Measurements from ENCODE around the gene INTS7.

DNA sequence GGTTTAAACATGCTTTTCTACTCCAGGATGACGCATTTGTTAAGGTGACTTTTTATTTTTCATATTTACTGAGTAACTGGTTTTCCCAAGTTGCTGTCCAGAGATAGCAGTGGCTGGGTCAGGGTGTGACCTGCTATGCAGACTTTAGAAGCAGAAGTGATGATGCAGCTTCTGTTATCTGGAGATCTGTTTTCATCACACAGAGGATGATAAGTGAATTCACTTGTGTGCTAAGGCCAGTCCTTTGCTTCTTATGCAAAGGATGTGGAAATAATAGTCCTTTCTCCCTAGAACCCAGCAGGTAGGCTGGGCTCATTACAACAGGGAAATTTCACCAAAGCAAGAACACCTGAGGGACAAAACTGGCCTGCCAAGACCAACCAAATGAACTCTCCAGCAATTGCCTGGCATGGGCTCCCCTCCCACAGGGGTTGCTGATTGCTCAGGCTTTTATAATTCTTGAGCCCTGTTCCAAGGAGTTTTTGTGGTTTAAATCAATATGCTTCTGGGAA is 107.0 kb downstream of the INTS7 start:
- TF ChIP-seq POLR2A (IDR thresholded peaks at IDR 0.05) (no peak), POLR2AphosphoS5 (IDR thresholded peaks at IDR 0.05) (no peak)

All from suprapubic skin (tissue), 4 donors.